Measurements from ENCODE around the gene ARHGAP6. TPM values are rescaled to one million over a fixed set of nuclear protein-coding genes. Genes with fewer than 3 reads are reported as not detected.

ARHGAP6 gene
- total RNA-seq, 1 donor from 2014 or later: 16.7 TPM

- Histone ChIP-seq H3K9me3 (no peaks in the 10 kb centered on the region), H3K36me3 (no peaks in the 10 kb centered on the region), H3K4me3 (no peak overlapping the region), H3K27ac (no peak overlapping the region), H3K27me3 (ENCODE audit: low read depth) (no peaks in the 10 kb centered on the region), H3K4me1 (no peaks in the 10 kb centered on the region)
- no peak for TF ChIP-seq CTCF (IDR thresholded peaks at IDR 0.05)
- intact Hi-C loops (cut with DNase I): no loop called here
- no peak for DNase-seq
- no peak for ATAC-seq
Observed at GRCh38 chrX:11089802-11090201, 575.9 kb downstream of the ARHGAP6 start.

Small RNA genes within 50 kb of the gene (microRNA-seq; reads per million reads assigned to microRNA genes)
- 4.5 reads per million for gene MIR548AX (ENCODE audit: borderline number of aligned reads)

Other genes starting within 250 kb of the ARHGAP6 start
- gene MSL3, start 92.3 kb upstream of the ARHGAP6 start, total RNA-seq: 34.9 TPM

Measured in lower lobe of right lung (tissue), 2 donors.